Measurements from ENCODE around the gene IL1RAP. TPM values are rescaled to one million over a fixed set of nuclear protein-coding genes. Genes with fewer than 3 reads are reported as not detected.

The IL1RAP gene
- total RNA-seq, 1 donor from 2014 or later = 15.0 TPM

DNA sequence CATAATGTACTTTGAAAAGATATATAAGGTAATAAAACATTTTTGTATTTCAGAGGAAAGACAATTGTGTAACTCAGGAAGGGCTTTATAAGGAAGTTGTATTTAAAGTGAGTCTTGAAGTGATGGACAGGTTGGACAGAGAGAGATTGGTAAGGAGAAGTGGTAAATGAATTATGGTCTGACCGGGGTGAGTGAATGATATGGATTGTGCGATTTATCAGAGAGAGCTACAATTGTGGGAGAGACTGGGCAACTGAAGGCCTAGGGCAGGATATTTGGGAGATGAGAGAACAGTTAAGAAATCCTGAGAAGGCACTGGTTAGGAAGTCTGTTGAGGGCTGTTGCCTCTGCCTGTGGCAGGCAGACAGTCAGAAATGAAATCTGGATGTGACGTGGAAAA, 14.8 kb downstream of the IL1RAP start:
- Mint-ChIP-seq H3K4me3 (no peak overlapping the region), H3K4me1 (peaks cover 33% of the 10 kb centered on the region), H3K36me3 (no peaks in the 10 kb centered on the region), H3K9me3 (no peaks in the 10 kb centered on the region), H3K27ac (no peak overlapping the region), H3K27me3 (ENCODE audit: low read depth) (no peaks in the 10 kb centered on the region)
- TF ChIP-seq, protein P1, sequence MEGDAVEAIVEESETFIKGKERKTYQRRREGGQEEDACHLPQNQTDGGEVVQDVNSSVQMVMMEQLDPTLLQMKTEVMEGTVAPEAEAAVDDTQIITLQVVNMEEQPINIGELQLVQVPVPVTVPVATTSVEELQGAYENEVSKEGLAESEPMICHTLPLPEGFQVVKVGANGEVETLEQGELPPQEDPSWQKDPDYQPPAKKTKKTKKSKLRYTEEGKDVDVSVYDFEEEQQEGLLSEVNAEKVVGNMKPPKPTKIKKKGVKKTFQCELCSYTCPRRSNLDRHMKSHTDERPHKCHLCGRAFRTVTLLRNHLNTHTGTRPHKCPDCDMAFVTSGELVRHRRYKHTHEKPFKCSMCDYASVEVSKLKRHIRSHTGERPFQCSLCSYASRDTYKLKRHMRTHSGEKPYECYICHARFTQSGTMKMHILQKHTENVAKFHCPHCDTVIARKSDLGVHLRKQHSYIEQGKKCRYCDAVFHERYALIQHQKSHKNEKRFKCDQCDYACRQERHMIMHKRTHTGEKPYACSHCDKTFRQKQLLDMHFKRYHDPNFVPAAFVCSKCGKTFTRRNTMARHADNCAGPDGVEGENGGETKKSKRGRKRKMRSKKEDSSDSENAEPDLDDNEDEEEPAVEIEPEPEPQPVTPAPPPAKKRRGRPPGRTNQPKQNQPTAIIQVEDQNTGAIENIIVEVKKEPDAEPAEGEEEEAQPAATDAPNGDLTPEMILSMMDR (IDR thresholded peaks at IDR 0.05; ENCODE audit: unreplicated experiment) = no peak
- DNase-seq (ENCODE audit: low spot score in 2 of 2, unreplicated experiment in 2 of 2) = no peak

- Mint-ChIP-seq H3K4me3 (no peak overlapping the region), H3K9me3 (no peaks in the 10 kb centered on the region), H3K27ac (peak overlapping the region; percentile 52), H3K36me3 (no peaks in the 10 kb centered on the region), H3K27me3 (ENCODE audit: low read depth) (no peaks in the 10 kb centered on the region), H3K4me1 (peaks cover 56% of the 10 kb centered on the region)
- DNase-seq (ENCODE audit: low spot score in 2 of 2, unreplicated experiment in 2 of 2) = no peak
- TF ChIP-seq, protein P1 (IDR thresholded peaks at IDR 0.05; ENCODE audit: unreplicated experiment) = no peak
Observed at GRCh38 chr3:190531406-190531805, 17.5 kb downstream of the IL1RAP start.

DNA sequence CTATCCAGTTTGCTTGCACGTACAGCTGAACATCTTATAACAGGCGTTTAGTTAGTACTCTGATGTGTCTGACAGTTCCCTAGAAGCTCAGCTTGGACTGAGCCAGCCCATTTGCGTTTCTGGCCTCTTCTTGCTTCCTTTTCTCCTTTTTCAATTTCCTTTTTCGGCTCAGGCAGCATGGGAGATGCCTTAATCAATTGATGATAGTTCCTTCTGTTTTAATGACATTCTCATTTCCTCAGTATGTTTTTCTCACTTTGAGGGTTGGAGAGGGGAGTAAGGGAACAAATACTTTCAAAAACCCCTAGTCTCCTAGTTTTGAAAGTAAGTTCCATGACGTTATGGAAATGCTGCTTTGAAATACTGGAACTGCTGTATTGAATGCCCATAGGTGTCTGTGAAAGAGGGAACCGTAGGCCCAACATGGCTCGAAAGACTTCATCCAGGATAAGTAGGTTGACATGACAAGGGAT, 18.9 kb downstream of the IL1RAP start:
- TF ChIP-seq, protein P1 (IDR thresholded peaks at IDR 0.05; ENCODE audit: unreplicated experiment) = no peak
- Mint-ChIP-seq H3K9me3 (no peaks in the 10 kb centered on the region), H3K4me3 (no peak overlapping the region), H3K27ac (peak overlapping the region; percentile 93), H3K27me3 (ENCODE audit: low read depth) (no peaks in the 10 kb centered on the region), H3K36me3 (no peaks in the 10 kb centered on the region), H3K4me1 (peaks cover 56% of the 10 kb centered on the region)
- no peak for DNase-seq (ENCODE audit: low spot score in 2 of 2, unreplicated experiment in 2 of 2)

DNA sequence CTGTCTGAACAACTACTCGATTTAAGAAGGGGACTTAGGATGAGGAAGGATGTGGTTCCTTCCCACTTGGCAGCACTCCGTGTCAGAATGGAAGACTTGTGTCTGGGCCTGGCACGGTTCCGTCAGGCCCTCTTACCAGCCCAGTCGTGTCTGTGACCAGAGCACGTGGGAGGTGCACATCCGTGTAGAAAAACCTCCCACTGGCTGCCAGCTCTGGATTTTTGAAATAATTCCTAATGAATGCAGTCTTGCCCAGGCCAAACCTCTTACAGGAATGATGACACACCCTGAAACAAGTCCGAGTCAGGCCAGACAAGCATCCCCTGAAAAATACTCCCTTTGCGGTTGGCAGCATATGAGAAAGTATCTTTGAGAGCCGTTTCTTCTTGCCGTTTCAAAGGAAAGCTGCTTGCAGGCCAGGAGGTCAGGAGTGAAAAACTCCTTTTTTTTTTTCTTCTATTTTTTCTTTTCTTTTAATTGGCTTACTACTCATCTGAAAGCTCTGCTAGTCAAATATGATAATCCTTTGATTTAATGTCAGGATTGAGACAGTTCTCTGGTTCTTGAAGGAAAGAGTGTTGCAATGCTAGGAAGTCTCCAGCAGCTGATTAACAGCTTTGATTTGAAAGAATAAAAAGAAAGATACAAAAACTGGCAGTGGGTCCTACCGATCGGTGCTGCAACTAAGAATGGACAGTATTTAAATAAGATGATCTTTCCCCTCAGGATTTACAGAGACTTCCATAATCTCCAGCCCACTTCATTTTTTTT, 19.8 kb downstream of the IL1RAP start:
- H3K9me3 Mint-ChIP-seq = no peaks in the 10 kb centered on the region
- H3K27me3 Mint-ChIP-seq (ENCODE audit: low read depth) = no peaks in the 10 kb centered on the region
- H3K4me1 Mint-ChIP-seq = peaks cover 48% of the 10 kb centered on the region
- no peak for DNase-seq (ENCODE audit: low spot score in 2 of 2, unreplicated experiment in 2 of 2)
- peak overlapping the region; percentile 93 for H3K27ac Mint-ChIP-seq
- H3K4me3 Mint-ChIP-seq = no peak overlapping the region
- H3K36me3 Mint-ChIP-seq = no peaks in the 10 kb centered on the region
- TF ChIP-seq, protein P1 (IDR thresholded peaks at IDR 0.05; ENCODE audit: unreplicated experiment) = no peak

- TF ChIP-seq, protein P1 (IDR thresholded peaks at IDR 0.05; ENCODE audit: unreplicated experiment) = no peak
- DNase-seq (ENCODE audit: low spot score in 2 of 2, unreplicated experiment in 2 of 2) = no peak
Observed at GRCh38 chr3:190534386-190534785, 20.5 kb downstream of the IL1RAP start.

More at GRCh38 chr3:190534386-190534785, 20.5 kb downstream of the IL1RAP start:
- no peaks in the 10 kb centered on the region for H3K36me3 Mint-ChIP-seq
- H3K4me1 Mint-ChIP-seq = peaks cover 45% of the 10 kb centered on the region
- H3K9me3 Mint-ChIP-seq = no peaks in the 10 kb centered on the region
- H3K4me3 Mint-ChIP-seq = no peak overlapping the region
- no peaks in the 10 kb centered on the region for H3K27me3 Mint-ChIP-seq (ENCODE audit: low read depth)
- H3K27ac Mint-ChIP-seq = peak overlapping the region; percentile 83

All from mesothelial cell of epicardium (in vitro differentiated cells).